ENCODE data around the gene TAAR1. TPM values are rescaled to one million over a fixed set of nuclear protein-coding genes. Genes with fewer than 3 reads are reported as not detected.
A peak's percentile ranks its signal among the peaks of the same experiment; 100 is the strongest.
"Not testable (repeated sequence)": the region's sequence is repeated elsewhere in the genome, so short reads cannot be mapped to it uniquely, and the experiment has no call there.

The TAAR1 gene
- polyA plus RNA-seq, 6 donors from 2014 or later: not detected

DNA sequence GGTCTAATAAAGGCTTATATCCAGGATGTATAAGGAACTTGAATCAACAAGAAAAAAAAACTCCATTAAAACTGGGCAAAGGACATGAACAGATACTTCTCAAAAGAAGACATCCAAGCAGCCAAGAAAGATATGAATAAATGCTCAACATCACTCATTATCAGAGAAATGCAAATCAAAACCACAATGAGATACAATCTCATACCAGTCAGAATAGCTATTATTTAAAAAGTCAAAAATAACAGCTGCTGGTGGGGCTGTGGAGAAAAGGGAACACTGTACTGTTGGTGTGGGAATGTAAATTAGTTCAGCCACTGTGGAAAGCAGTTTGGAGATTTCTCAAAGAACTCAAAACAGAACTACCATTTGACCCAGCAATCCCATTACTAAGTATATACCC lies 20.1 kb upstream of the TAAR1 start:
- not testable (repeated sequence) for H3K27ac Mint-ChIP-seq

GRCh38 chr6:132675749-132676148 lies 16.8 kb upstream of the TAAR1 start:
- H3K9me3 Mint-ChIP-seq: no peaks in the 10 kb centered on the region
- no peak for DNase-seq
- H3K36me3 Mint-ChIP-seq: no peaks in the 10 kb centered on the region
- no peaks in the 10 kb centered on the region for H3K4me1 Mint-ChIP-seq
- no peak for ATAC-seq (ENCODE audit: low read depth in 2 of 2)
- peaks cover 4 to 19% (median 8%) of the 10 kb centered on the region in 3 donors for H3K27me3 Mint-ChIP-seq
- no peak overlapping the region for H3K4me3 Mint-ChIP-seq
- H3K27ac Mint-ChIP-seq: no peak overlapping the region

More for the DNA sequence above, 20.1 kb upstream of the TAAR1 start:
- H3K36me3 Mint-ChIP-seq; H3K9me3 Mint-ChIP-seq; ATAC-seq (ENCODE audit: low read depth in 2 of 2); H3K4me1 Mint-ChIP-seq; H3K4me3 Mint-ChIP-seq; DNase-seq: not testable (repeated sequence)
- peaks cover 4 to 23% (median 8%) of the 10 kb centered on the region in 3 donors for H3K27me3 Mint-ChIP-seq

- Mint-ChIP-seq H3K4me3 (no peak overlapping the region), H3K36me3 (no peaks in the 10 kb centered on the region), H3K4me1 (peaks cover 1 to 2% (median 2%) of the 10 kb centered on the region in 3 donors), H3K27ac (peak overlapping the region in 2 of 6 donors; percentile 8 to 16), H3K9me3 (no peaks in the 10 kb centered on the region), H3K27me3 (peaks cover 4 to 19% (median 8%) of the 10 kb centered on the region in 3 donors)
- no peak for ATAC-seq (ENCODE audit: low read depth in 2 of 2)
- DNase-seq: no peak
Measured at GRCh38 chr6:132675002-132675401, 16.0 kb upstream of the TAAR1 start.

- Mint-ChIP-seq H3K27me3 (peaks cover 4 to 17% (median 8%) of the 10 kb centered on the region in 3 donors), H3K9me3 (no peaks in the 10 kb centered on the region), H3K4me3 (no peak overlapping the region), H3K27ac (no peak overlapping the region), H3K36me3 (no peaks in the 10 kb centered on the region), H3K4me1 (peaks cover 5 to 6% (median 6%) of the 10 kb centered on the region in 3 donors)
- DNase-seq (no peak), ATAC-seq (ENCODE audit: low read depth in 2 of 2) (no peak)
Measured at GRCh38 chr6:132673376-132674094, 14.6 kb upstream of the TAAR1 start.

DNA sequence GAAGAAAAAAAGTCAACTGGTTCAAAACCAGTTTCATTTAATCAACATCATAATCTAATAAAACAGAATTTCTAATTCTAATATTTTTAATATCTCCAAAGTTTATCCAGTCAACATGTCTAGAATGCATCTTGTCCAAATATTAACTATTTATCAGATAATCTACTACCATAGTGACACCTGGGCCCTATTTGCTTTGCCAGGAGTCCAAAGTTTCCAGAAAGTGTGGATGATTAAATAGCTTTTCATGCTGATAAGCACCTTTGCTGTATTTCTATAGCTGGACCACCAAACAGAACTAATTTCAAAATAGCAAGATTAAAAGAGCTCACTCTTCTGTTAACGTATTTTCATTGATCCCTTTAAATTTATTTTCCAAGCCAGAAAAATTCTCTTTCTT lies 12.3 kb upstream of the TAAR1 start:
- Mint-ChIP-seq H3K4me1 (peaks cover 5 to 6% (median 6%) of the 10 kb centered on the region in 3 donors), H3K36me3 (no peaks in the 10 kb centered on the region), H3K9me3 (no peaks in the 10 kb centered on the region), H3K27ac (no peak overlapping the region), H3K4me3 (no peak overlapping the region), H3K27me3 (peaks cover 0 to 4% (median 0%) of the 10 kb centered on the region in 3 donors)
- ATAC-seq (ENCODE audit: low read depth in 2 of 2): no peak
- DNase-seq: no peak

DNA sequence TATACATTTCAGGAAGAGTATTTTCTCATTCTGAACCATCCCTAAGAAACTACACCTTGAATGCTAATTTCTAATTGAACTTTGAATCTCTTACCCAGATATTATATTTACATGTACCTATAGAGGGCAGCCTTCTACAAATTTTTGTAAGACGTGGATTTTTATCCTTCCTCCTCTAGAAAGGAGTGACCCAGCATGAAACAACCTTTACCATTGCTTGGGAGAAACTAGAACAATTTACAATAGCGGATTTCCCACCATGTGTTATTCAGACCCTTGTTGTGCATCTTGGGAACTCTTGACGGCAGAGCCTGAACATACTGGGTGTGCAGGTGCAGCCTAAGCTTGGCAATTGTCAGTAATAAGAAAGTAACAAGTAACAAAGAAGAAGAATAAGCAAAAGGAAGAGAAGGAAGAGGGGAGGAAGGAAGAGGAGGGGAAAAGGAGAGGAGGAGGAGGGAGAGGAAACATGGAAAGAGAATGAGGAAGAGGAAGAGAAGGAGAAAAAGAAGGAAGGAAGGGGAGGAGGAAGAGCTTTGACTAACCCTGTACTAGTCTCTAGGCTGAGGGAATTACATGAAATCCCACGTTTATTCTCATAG lies 10.8 kb upstream of the TAAR1 start:
- H3K9me3 Mint-ChIP-seq: no peaks in the 10 kb centered on the region
- H3K27ac Mint-ChIP-seq: no peak overlapping the region
- H3K4me3 Mint-ChIP-seq: peak overlapping the region in 1 of 8 donors; percentile 54
- peaks cover 0 to 4% (median 0%) of the 10 kb centered on the region in 3 donors for H3K27me3 Mint-ChIP-seq
- peak; percentile 34 for DNase-seq
- ATAC-seq (ENCODE audit: low read depth in 2 of 2): peak; percentile 41 to 43
- no peaks in the 10 kb centered on the region for H3K36me3 Mint-ChIP-seq
- H3K4me1 Mint-ChIP-seq: peaks cover 5 to 10% (median 8%) of the 10 kb centered on the region in 3 donors

- Mint-ChIP-seq H3K27me3 (peaks cover 0 to 4% (median 0%) of the 10 kb centered on the region in 3 donors), H3K4me1 (peaks cover 5 to 10% (median 8%) of the 10 kb centered on the region in 3 donors), H3K27ac (no peak overlapping the region), H3K9me3 (no peaks in the 10 kb centered on the region), H3K36me3 (no peaks in the 10 kb centered on the region), H3K4me3 (no peak overlapping the region)
- DNase-seq: no peak
- no peak for ATAC-seq (ENCODE audit: low read depth in 2 of 2)
Measured at GRCh38 chr6:132666118-132666517, 7.1 kb upstream of the TAAR1 start.

DNA sequence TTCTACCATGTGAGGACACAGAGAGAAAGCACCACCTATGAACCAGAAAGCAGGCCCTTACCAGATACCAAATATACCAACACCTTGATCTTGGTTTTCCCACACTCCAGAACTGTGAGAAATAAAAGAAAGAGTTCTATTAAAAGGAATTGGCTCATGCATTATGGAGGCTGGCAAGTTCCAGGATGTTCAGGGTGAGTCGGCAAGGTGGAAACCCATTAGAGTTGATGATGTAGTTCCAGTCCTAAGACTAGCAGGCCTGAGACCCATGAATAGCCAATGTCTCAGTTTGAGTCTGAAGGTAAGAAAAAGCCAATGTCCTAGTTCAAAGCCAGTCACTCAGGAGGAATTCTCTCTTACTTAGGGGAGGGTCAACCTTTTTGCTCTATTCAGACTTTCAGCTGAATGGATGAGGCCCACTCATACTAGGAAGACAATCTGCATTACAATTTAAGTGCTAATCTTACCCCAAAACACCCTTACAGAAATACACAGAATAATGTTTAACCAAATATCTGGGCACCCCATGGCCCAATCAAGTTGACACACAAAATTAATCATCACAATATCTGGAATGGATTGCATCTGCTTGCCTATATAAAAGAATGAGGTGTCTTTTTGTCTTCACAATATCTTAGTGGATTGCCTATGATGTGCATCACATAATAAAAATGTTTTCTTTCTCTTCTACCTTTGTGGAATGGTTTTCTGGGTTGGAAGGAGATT lies 5.5 kb upstream of the TAAR1 start:
- peaks cover 0 to 4% (median 1%) of the 10 kb centered on the region in 3 donors for H3K4me1 Mint-ChIP-seq
- DNase-seq: no peak
- peaks cover 0 to under 1% (median 0%) of the 10 kb centered on the region in 3 donors for H3K27me3 Mint-ChIP-seq
- H3K9me3 Mint-ChIP-seq: no peaks in the 10 kb centered on the region
- H3K36me3 Mint-ChIP-seq: peaks cover 0 to 3% of the 10 kb centered on the region in 2 donors
- H3K27ac Mint-ChIP-seq: no peak overlapping the region
- no peak overlapping the region for H3K4me3 Mint-ChIP-seq
- ATAC-seq (ENCODE audit: low read depth in 2 of 2): no peak

- Mint-ChIP-seq H3K4me1 (peaks cover 0 to 4% (median 1%) of the 10 kb centered on the region in 3 donors), H3K36me3 (peaks cover 0 to 3% of the 10 kb centered on the region in 2 donors), H3K27ac (no peak overlapping the region), H3K4me3 (no peak overlapping the region), H3K27me3 (no peaks in the 10 kb centered on the region), H3K9me3 (no peaks in the 10 kb centered on the region)
- ATAC-seq (ENCODE audit: low read depth in 2 of 2): no peak
- no peak for DNase-seq
Measured at GRCh38 chr6:132663661-132664060, 4.7 kb upstream of the TAAR1 start.

- ATAC-seq (ENCODE audit: low read depth in 2 of 2): no peak
- DNase-seq: no peak
- H3K27ac Mint-ChIP-seq: no peak overlapping the region
- H3K36me3 Mint-ChIP-seq: peaks cover 0 to 3% of the 10 kb centered on the region in 2 donors
- H3K4me1 Mint-ChIP-seq: peaks cover 0 to 5% (median 4%) of the 10 kb centered on the region in 3 donors
- H3K9me3 Mint-ChIP-seq: no peaks in the 10 kb centered on the region
- no peaks in the 10 kb centered on the region for H3K27me3 Mint-ChIP-seq
- no peak overlapping the region for H3K4me3 Mint-ChIP-seq
Measured at GRCh38 chr6:132661906-132662305, 2.9 kb upstream of the TAAR1 start.

GRCh38 chr6:132651062-132651461 lies 7.9 kb downstream of the TAAR1 start:
- no peaks in the 10 kb centered on the region for H3K4me1 Mint-ChIP-seq
- ATAC-seq (ENCODE audit: low read depth in 2 of 2) (peak in 1 of 2 donors; percentile 30), DNase-seq (no peak)
- H3K27me3 Mint-ChIP-seq: no peaks in the 10 kb centered on the region
- peaks cover 0 to 5% of the 10 kb centered on the region in 2 donors for H3K36me3 Mint-ChIP-seq
- H3K9me3 Mint-ChIP-seq: no peaks in the 10 kb centered on the region
- H3K27ac Mint-ChIP-seq: no peak overlapping the region
- no peak overlapping the region for H3K4me3 Mint-ChIP-seq

- H3K9me3 Mint-ChIP-seq: no peaks in the 10 kb centered on the region
- no peaks in the 10 kb centered on the region for H3K4me1 Mint-ChIP-seq
- H3K27me3 Mint-ChIP-seq: no peaks in the 10 kb centered on the region
- no peak for ATAC-seq (ENCODE audit: low read depth in 2 of 2)
- no peak for DNase-seq
- no peak overlapping the region for H3K27ac Mint-ChIP-seq
- H3K36me3 Mint-ChIP-seq: peaks cover 0 to 2% of the 10 kb centered on the region in 2 donors
- no peak overlapping the region for H3K4me3 Mint-ChIP-seq
Measured at GRCh38 chr6:132650429-132650828, 8.6 kb downstream of the TAAR1 start.

DNA sequence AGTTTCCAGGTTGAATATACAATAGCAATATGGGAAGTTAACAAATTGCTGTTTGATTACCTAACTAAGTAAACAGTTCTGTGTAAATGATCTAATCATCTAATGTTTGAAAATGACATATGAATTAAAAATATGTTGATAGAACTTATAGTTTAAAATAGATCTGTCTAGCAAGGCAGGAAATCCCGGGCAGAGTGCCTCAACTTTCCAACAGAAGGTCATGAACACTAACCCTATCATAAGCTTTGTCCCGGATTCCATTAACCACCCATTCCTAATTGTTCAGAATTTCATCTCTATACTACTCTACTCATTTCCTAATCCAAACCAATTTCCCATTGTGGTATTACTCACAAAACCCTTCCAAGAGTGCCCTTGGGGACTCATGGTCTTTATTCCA lies 10.2 kb downstream of the TAAR1 start:
- ATAC-seq (ENCODE audit: low read depth in 2 of 2): no peak
- H3K27ac Mint-ChIP-seq: no peak overlapping the region

More for the DNA sequence above, 10.2 kb downstream of the TAAR1 start:
- Mint-ChIP-seq H3K36me3 (no peaks in the 10 kb centered on the region), H3K4me3 (no peak overlapping the region), H3K4me1 (peaks cover 0 to under 1% (median under 1%) of the 10 kb centered on the region in 3 donors), H3K9me3 (no peaks in the 10 kb centered on the region), H3K27me3 (peaks cover 0 to 4% (median 0%) of the 10 kb centered on the region in 3 donors)
- no peak for DNase-seq

All from naive B cell (primary cell).